ENCODE results near the gene ACVRL1.
A peak's percentile ranks its signal among the peaks of the same experiment; 100 is the strongest.

The ACVRL1 gene

DNA sequence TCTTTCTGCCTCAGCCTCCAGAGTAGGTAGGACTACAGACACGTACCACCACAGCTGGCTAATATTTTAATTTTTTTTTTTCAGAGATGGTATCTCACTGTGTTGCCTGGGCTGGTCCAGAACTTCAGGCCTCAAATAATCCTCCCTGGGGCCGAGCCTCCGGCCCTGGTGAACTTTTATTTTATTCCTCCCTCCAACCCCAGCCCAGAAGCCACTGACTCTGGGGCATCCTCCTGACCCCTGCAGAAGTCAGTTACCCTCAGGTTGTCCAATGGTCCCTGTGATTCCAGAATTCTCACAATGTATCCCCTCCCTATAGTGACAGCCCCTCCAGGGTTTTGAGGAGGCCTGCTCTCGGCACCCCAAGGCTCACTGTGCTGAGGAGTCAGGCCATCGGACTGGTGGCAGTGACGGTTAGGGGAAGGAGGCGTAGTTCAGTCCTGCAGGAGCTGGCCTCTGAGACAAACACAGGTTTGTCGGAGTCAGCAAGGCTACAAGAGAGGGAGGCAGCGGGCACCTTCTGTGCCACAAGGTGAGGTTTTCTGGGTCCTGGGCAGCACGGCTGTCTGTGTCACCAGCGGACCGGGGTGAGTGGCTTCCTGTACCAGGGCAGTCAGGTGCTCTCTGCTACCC lies 39.4 kb upstream of the ACVRL1 start:
- no peak overlapping the region for H2BK15ac ChIP-seq (replicated peaks; ENCODE audit: low read depth)
- no peaks in the 10 kb centered on the region for H3K79me1 ChIP-seq (ENCODE audit: low read length)
- no peak overlapping the region for H4K8ac ChIP-seq (ENCODE audit: low read depth, low read length)
- no peak overlapping the region for H2AK5ac ChIP-seq (ENCODE audit: low read length)
- no peak overlapping the region for H3K9ac ChIP-seq (ENCODE audit: low read length)
- no peaks in the 10 kb centered on the region for H3K36me3 ChIP-seq (ENCODE audit: control insufficient read depth, insufficient read depth, low read length)
- no peak overlapping the region for H3K23ac ChIP-seq (ENCODE audit: low read length)
- no peak overlapping the region for H3K27ac ChIP-seq (ENCODE audit: low read depth, low read length)
- H3K4me2 ChIP-seq (ENCODE audit: low read length) = no peak overlapping the region
- no peak overlapping the region for H2BK5ac ChIP-seq (ENCODE audit: low read length)
- no peak overlapping the region for H4K5ac ChIP-seq (ENCODE audit: low read length)
- no CpG with 5 or more reads among the region's 12 CpGs for WGBS (ENCODE audit: extremely low coverage, insufficient coverage, low lambda C conversion rate)
- no peak overlapping the region for H2BK120ac ChIP-seq (ENCODE audit: low read depth, low read length)
- H3K4ac ChIP-seq (ENCODE audit: low read depth, low read length) = no peak overlapping the region
- no peak overlapping the region for H3K56ac ChIP-seq (ENCODE audit: low read length)
- no peak overlapping the region for H3K18ac ChIP-seq (ENCODE audit: low read length)
- H3K27me3 ChIP-seq (ENCODE audit: insufficient read depth, low read length, poor library complexity) = peaks cover 5% of the 10 kb centered on the region
- H3K79me2 ChIP-seq (ENCODE audit: control insufficient read depth, insufficient read depth, low read length) = no peaks in the 10 kb centered on the region
- H3K4me3 ChIP-seq (ENCODE audit: low read length) = no peak overlapping the region
- peaks cover 5% of the 10 kb centered on the region for H3K4me1 ChIP-seq (ENCODE audit: control insufficient read depth, low read depth, low read length)
- DNase-seq = no peak

DNA sequence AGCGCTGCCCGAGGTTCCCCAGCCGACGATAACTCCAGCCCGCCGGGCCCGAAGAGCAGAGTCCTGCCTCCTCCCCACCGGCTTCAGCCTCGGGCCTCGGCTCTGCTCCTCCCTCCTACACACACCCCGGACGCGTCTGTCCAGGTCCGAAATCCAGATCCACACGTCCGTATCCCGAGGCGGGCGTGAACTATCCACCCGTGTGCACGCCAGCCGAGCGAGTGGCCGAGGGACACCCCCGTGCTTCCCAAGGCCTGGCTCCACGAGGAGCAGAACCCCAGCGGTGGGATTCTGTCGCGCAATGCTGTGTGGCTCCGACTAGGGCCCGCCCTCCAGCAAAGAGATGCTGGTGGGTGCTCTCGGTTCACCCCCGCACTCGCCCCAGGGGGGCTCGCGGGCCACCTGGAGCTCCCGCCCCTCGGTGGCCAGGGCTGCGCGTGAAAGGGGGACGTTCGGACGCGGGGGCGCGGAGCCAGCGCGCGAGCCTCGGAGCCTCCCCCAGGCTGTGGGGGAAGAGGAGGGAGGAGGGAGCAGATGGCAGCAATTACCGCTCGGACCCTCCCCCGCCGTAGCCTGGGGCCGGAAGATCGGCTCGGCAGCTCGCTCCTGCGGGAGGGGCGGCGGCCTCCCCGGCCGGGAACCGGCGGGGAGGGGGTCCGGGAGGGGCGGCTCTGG lies 38.3 kb upstream of the ACVRL1 start:
- Histone ChIP-seq H3K23ac (ENCODE audit: low read length) (no peak overlapping the region), H3K4me3 (ENCODE audit: low read length) (peak overlapping the region; percentile 41), H3K79me2 (ENCODE audit: control insufficient read depth, insufficient read depth, low read length) (no peaks in the 10 kb centered on the region), H2BK120ac (ENCODE audit: low read depth, low read length) (no peak overlapping the region), H3K4ac (ENCODE audit: low read depth, low read length) (no peak overlapping the region), H3K56ac (ENCODE audit: low read length) (peak overlapping the region; percentile 90), H3K27me3 (ENCODE audit: insufficient read depth, low read length, poor library complexity) (peaks cover 5% of the 10 kb centered on the region), H3K4me2 (ENCODE audit: low read length) (peak overlapping the region; percentile 87), H2BK15ac (replicated peaks; ENCODE audit: low read depth) (no peak overlapping the region), H4K8ac (ENCODE audit: low read depth, low read length) (no peak overlapping the region), H3K36me3 (ENCODE audit: control insufficient read depth, insufficient read depth, low read length) (no peaks in the 10 kb centered on the region), H2AK5ac (ENCODE audit: low read length) (no peak overlapping the region), H3K18ac (ENCODE audit: low read length) (peak overlapping the region; percentile 16), H3K9ac (ENCODE audit: low read length) (peak overlapping the region; percentile 77), H4K5ac (ENCODE audit: low read length) (no peak overlapping the region), H3K4me1 (ENCODE audit: control insufficient read depth, low read depth, low read length) (no peaks in the 10 kb centered on the region), H3K79me1 (ENCODE audit: low read length) (no peaks in the 10 kb centered on the region), H3K27ac (ENCODE audit: low read depth, low read length) (no peak overlapping the region), H2BK5ac (ENCODE audit: low read length) (no peak overlapping the region)
- DNase-seq = no peak
- no CpG with 5 or more reads among the region's 67 CpGs for WGBS (ENCODE audit: extremely low coverage, insufficient coverage, low lambda C conversion rate)

DNA sequence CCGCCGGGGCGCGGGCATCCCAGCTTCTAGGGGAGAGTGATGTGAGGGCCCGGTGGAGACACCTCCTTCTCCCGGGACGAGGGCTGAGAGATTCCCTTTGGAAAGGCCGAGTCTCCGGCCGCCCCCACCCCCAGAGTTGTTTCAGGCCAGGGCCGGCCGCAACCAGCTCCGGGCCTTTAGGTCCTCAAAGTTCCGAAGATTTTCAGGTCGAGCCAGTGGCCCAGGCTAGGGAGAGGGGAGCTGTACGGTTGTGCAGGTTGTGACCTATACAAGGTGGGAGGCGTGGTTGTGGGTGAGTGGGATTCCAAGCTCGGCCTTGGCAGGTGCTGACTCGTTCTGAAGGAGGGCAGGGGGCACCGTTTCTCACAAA lies 37.8 kb upstream of the ACVRL1 start:
- peak overlapping the region; percentile 87 for H3K4me2 ChIP-seq (ENCODE audit: low read length)
- H3K79me2 ChIP-seq (ENCODE audit: control insufficient read depth, insufficient read depth, low read length) = no peaks in the 10 kb centered on the region
- H2BK120ac ChIP-seq (ENCODE audit: low read depth, low read length) = no peak overlapping the region
- WGBS (ENCODE audit: extremely low coverage, insufficient coverage, low lambda C conversion rate) = no CpG with 5 or more reads among the region's 20 CpGs
- H3K36me3 ChIP-seq (ENCODE audit: control insufficient read depth, insufficient read depth, low read length) = no peaks in the 10 kb centered on the region
- no peak overlapping the region for H3K23ac ChIP-seq (ENCODE audit: low read length)
- no peak overlapping the region for H4K8ac ChIP-seq (ENCODE audit: low read depth, low read length)
- peak overlapping the region; percentile 90 for H3K56ac ChIP-seq (ENCODE audit: low read length)
- no peak overlapping the region for H2BK15ac ChIP-seq (replicated peaks; ENCODE audit: low read depth)
- peak overlapping the region; percentile 77 for H3K9ac ChIP-seq (ENCODE audit: low read length)
- peak overlapping the region; percentile 1 for H3K18ac ChIP-seq (ENCODE audit: low read length)
- H3K4me1 ChIP-seq (ENCODE audit: control insufficient read depth, low read depth, low read length) = no peaks in the 10 kb centered on the region
- no peak overlapping the region for H3K27ac ChIP-seq (ENCODE audit: low read depth, low read length)
- no peak overlapping the region for H4K5ac ChIP-seq (ENCODE audit: low read length)
- no peak overlapping the region for H2AK5ac ChIP-seq (ENCODE audit: low read length)
- H3K79me1 ChIP-seq (ENCODE audit: low read length) = no peaks in the 10 kb centered on the region
- DNase-seq = no peak
- no peak overlapping the region for H2BK5ac ChIP-seq (ENCODE audit: low read length)
- peak overlapping the region; percentile 41 for H3K4me3 ChIP-seq (ENCODE audit: low read length)
- no peak overlapping the region for H3K4ac ChIP-seq (ENCODE audit: low read depth, low read length)
- peaks cover 5% of the 10 kb centered on the region for H3K27me3 ChIP-seq (ENCODE audit: insufficient read depth, low read length, poor library complexity)

DNA sequence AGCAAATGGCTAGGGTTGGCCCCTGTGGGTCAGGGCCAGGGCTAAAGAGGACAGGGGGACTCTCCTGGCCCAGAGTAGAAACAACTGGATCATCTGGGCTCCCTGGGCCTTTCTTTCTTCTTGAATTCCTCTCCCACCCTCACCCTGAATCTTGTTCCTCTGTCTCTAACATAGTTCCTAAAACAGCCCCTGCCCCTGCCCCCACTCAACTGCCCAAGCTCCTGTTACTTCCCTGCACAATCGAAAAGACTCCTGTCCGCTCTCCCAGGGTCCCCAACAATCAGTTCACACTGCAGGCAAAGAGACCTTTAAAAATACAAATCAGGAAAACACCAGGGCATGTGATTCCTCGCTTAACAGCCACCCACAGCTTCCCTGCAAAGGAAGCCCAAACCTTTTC lies 37.4 kb upstream of the ACVRL1 start:
- H3K36me3 ChIP-seq (ENCODE audit: control insufficient read depth, insufficient read depth, low read length) = no peaks in the 10 kb centered on the region
- peaks cover 5% of the 10 kb centered on the region for H3K27me3 ChIP-seq (ENCODE audit: insufficient read depth, low read length, poor library complexity)
- no peak overlapping the region for H4K5ac ChIP-seq (ENCODE audit: low read length)
- no peak overlapping the region for H3K9ac ChIP-seq (ENCODE audit: low read length)
- H3K27ac ChIP-seq (ENCODE audit: low read depth, low read length) = no peak overlapping the region
- H3K23ac ChIP-seq (ENCODE audit: low read length) = no peak overlapping the region
- H2BK5ac ChIP-seq (ENCODE audit: low read length) = no peak overlapping the region
- H3K18ac ChIP-seq (ENCODE audit: low read length) = no peak overlapping the region
- H3K4me1 ChIP-seq (ENCODE audit: control insufficient read depth, low read depth, low read length) = no peaks in the 10 kb centered on the region
- no peaks in the 10 kb centered on the region for H3K79me1 ChIP-seq (ENCODE audit: low read length)
- H3K56ac ChIP-seq (ENCODE audit: low read length) = peak overlapping the region; percentile 90
- no peak overlapping the region for H2BK15ac ChIP-seq (replicated peaks; ENCODE audit: low read depth)
- H2BK120ac ChIP-seq (ENCODE audit: low read depth, low read length) = no peak overlapping the region
- no CpG with 5 or more reads among the region's 3 CpGs for WGBS (ENCODE audit: extremely low coverage, insufficient coverage, low lambda C conversion rate)
- H4K8ac ChIP-seq (ENCODE audit: low read depth, low read length) = no peak overlapping the region
- no peak overlapping the region for H3K4me2 ChIP-seq (ENCODE audit: low read length)
- no peak for DNase-seq
- no peaks in the 10 kb centered on the region for H3K79me2 ChIP-seq (ENCODE audit: control insufficient read depth, insufficient read depth, low read length)
- no peak overlapping the region for H2AK5ac ChIP-seq (ENCODE audit: low read length)
- no peak overlapping the region for H3K4ac ChIP-seq (ENCODE audit: low read depth, low read length)
- no peak overlapping the region for H3K4me3 ChIP-seq (ENCODE audit: low read length)

DNA sequence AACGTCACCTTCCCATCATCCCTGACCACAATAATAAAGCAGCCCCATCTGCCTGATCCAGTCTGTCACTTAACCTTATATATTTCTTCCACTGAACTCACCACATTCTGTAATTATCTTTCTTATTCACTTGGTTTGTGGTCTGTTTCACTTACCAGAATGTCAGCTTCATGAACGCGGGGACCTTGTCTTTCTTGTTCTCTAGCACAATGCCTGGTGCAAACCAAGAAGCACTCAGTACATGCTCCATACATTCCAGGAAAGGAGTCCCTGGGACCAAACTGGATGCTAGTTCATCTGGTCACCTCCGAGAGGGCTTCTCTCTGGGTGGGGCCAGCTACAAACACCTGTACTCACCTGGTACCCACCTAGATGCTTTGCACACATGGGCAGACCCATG lies 36.8 kb upstream of the ACVRL1 start:
- H3K56ac ChIP-seq (ENCODE audit: low read length) = no peak overlapping the region
- H3K4me1 ChIP-seq (ENCODE audit: control insufficient read depth, low read depth, low read length) = no peaks in the 10 kb centered on the region
- H3K23ac ChIP-seq (ENCODE audit: low read length) = no peak overlapping the region
- no peak overlapping the region for H2AK5ac ChIP-seq (ENCODE audit: low read length)
- no peak overlapping the region for H3K4ac ChIP-seq (ENCODE audit: low read depth, low read length)
- H3K79me2 ChIP-seq (ENCODE audit: control insufficient read depth, insufficient read depth, low read length) = no peaks in the 10 kb centered on the region
- no peak overlapping the region for H4K5ac ChIP-seq (ENCODE audit: low read length)
- no peak overlapping the region for H2BK15ac ChIP-seq (replicated peaks; ENCODE audit: low read depth)
- no peak overlapping the region for H4K8ac ChIP-seq (ENCODE audit: low read depth, low read length)
- no peak overlapping the region for H3K4me2 ChIP-seq (ENCODE audit: low read length)
- H3K79me1 ChIP-seq (ENCODE audit: low read length) = no peaks in the 10 kb centered on the region
- no peak overlapping the region for H2BK120ac ChIP-seq (ENCODE audit: low read depth, low read length)
- no peak overlapping the region for H3K27ac ChIP-seq (ENCODE audit: low read depth, low read length)
- H2BK5ac ChIP-seq (ENCODE audit: low read length) = no peak overlapping the region
- H3K9ac ChIP-seq (ENCODE audit: low read length) = no peak overlapping the region
- DNase-seq = no peak
- peaks cover 5% of the 10 kb centered on the region for H3K27me3 ChIP-seq (ENCODE audit: insufficient read depth, low read length, poor library complexity)
- H3K36me3 ChIP-seq (ENCODE audit: control insufficient read depth, insufficient read depth, low read length) = no peaks in the 10 kb centered on the region
- no CpG with 5 or more reads among the region's 4 CpGs for WGBS (ENCODE audit: extremely low coverage, insufficient coverage, low lambda C conversion rate)
- H3K18ac ChIP-seq (ENCODE audit: low read length) = no peak overlapping the region
- H3K4me3 ChIP-seq (ENCODE audit: low read length) = no peak overlapping the region

DNA sequence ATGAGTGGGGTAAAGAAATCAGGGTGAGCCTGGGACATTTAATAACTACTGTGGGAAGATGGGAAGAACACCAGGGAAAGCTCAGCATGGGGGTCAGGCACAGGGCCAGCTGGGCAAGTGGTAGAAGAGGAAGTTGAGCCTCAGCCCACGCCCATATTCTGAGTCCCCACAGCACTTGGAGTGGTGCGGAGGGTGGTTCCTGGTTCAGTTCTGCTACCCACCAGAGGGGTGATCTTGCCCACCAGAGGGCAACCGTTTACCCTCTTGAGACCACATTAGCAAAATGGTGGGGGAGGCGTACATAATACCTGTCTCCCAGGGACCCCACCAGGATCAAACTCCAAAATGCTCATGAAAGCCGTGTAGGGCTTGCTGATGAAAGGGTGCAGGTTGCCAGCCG lies 36.2 kb upstream of the ACVRL1 start:
- Histone ChIP-seq H2BK120ac (ENCODE audit: low read depth, low read length) (no peak overlapping the region), H3K4me2 (ENCODE audit: low read length) (no peak overlapping the region), H2BK15ac (replicated peaks; ENCODE audit: low read depth) (no peak overlapping the region), H2BK5ac (ENCODE audit: low read length) (no peak overlapping the region), H3K56ac (ENCODE audit: low read length) (no peak overlapping the region), H3K23ac (ENCODE audit: low read length) (no peak overlapping the region), H3K79me1 (ENCODE audit: low read length) (no peaks in the 10 kb centered on the region), H3K79me2 (ENCODE audit: control insufficient read depth, insufficient read depth, low read length) (no peaks in the 10 kb centered on the region), H3K18ac (ENCODE audit: low read length) (no peak overlapping the region), H4K5ac (ENCODE audit: low read length) (no peak overlapping the region), H3K27me3 (ENCODE audit: insufficient read depth, low read length, poor library complexity) (peaks cover 5% of the 10 kb centered on the region), H4K8ac (ENCODE audit: low read depth, low read length) (no peak overlapping the region), H2AK5ac (ENCODE audit: low read length) (no peak overlapping the region), H3K4ac (ENCODE audit: low read depth, low read length) (no peak overlapping the region), H3K4me3 (ENCODE audit: low read length) (no peak overlapping the region), H3K4me1 (ENCODE audit: control insufficient read depth, low read depth, low read length) (no peaks in the 10 kb centered on the region), H3K36me3 (ENCODE audit: control insufficient read depth, insufficient read depth, low read length) (no peaks in the 10 kb centered on the region), H3K27ac (ENCODE audit: low read depth, low read length) (no peak overlapping the region), H3K9ac (ENCODE audit: low read length) (no peak overlapping the region)
- DNase-seq = no peak
- no CpG with 5 or more reads among the region's 6 CpGs for WGBS (ENCODE audit: extremely low coverage, insufficient coverage, low lambda C conversion rate)

Data from mesendoderm (in vitro differentiated cells).